ENCODE results near the gene TIMP2.
A peak's percentile ranks its signal among the peaks of the same experiment; 100 is the strongest.
"Not testable (repeated sequence)": the region's sequence is repeated elsewhere in the genome, so short reads cannot be mapped to it uniquely, and the experiment has no call there.

TIMP2 gene

DNA sequence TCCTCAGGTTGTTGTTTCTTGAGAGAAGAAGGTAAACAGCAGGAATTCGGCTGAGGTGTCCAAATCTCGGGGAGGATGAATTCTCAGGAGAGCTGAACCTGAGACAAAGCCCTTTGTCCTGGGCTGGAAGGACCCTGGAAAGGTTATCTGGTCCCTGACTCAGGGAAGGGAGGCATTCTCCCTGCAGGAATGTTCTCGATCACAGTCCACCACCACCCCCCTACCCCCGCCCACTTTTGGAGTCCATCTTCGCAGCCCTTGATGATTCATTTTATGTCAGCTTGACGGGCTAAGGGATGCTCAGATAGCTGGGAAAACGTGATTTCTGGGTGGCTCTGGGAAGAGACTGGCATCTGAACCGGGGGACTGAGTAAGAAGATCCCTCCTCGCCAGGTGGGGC is 20.8 kb downstream of the TIMP2 start:
- DNase-seq (ENCODE audit: low read depth): no peak

- no peak for DNase-seq (ENCODE audit: low read depth)
Observed at GRCh38 chr17:78903101-78903779, 21.9 kb downstream of the TIMP2 start, which contains the start of gene CEP295NL. TSS of gene CEP295NL (minus strand) at chr17:78903201. CDS start at chr17:78901828, 1,373 bp downstream.

- DNase-seq (ENCODE audit: low read depth): not testable (repeated sequence)
Observed at GRCh38 chr17:78902231-78902630, 23.0 kb downstream of the TIMP2 start.

DNA sequence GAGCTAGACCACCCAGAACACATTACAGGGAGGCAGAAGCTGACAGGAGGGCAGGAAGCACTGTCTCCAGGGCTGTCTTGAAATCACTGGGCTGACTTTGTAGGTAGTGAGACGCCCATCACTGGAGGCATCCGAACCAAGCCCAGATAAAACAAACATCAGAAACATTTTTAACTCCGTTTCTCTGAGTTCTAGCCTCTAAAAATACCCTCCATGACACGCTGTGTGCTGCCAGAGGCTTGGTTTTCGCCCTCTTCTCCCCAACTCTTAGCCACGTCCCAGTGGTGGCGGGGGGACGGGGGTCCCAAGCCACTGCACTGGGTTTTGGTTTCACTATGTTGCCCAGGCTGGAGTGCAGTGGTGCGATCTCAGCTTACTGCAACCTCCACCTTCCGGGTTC is 23.4 kb downstream of the TIMP2 start:
- DNase-seq (ENCODE audit: low read depth): no peak

DNA sequence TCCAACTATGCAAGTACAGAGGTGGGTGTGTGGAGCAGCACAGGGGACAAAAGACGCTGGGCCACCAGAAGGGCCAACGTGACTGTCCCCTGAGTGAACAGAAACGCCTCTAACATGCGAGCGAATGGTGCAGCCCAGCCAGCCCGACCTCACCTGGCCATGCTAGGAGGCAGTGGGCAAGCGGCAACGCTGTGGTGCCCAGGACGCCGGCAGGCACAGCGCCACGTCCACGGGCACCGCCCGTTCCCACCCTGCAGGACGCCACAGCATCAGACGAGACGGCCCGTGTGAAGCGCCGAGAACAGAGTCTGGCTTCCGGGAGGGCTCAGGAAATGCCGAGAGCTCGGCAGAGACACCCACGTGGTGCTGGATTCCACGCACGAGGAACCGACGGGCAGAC is 24.4 kb downstream of the TIMP2 start:
- DNase-seq (ENCODE audit: low read depth): no peak

GRCh38 chr17:78899361-78900260 is 25.6 kb downstream of the TIMP2 start:
- DNase-seq (ENCODE audit: low read depth): no peak

DNA sequence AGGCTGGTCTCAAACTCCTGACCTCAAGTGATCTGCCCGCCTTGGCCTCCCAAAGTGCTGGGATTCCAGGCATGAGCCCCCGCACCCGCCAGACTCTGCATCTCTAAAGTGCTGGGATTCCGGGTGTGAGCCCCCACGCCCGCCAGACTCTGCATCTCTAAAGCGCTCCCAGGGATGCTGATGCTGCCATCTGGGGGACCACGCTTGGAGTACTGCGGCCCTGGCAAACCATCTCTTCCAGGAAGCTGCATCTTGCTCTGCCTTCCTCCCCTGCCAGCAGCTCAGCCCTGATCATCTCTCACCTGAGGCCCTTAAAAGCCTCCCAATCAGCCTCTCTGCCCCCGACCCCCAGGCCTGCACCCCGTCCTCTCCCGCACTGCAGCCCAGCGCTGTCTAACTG is 26.2 kb downstream of the TIMP2 start:
- no peak for DNase-seq (ENCODE audit: low read depth)

DNA sequence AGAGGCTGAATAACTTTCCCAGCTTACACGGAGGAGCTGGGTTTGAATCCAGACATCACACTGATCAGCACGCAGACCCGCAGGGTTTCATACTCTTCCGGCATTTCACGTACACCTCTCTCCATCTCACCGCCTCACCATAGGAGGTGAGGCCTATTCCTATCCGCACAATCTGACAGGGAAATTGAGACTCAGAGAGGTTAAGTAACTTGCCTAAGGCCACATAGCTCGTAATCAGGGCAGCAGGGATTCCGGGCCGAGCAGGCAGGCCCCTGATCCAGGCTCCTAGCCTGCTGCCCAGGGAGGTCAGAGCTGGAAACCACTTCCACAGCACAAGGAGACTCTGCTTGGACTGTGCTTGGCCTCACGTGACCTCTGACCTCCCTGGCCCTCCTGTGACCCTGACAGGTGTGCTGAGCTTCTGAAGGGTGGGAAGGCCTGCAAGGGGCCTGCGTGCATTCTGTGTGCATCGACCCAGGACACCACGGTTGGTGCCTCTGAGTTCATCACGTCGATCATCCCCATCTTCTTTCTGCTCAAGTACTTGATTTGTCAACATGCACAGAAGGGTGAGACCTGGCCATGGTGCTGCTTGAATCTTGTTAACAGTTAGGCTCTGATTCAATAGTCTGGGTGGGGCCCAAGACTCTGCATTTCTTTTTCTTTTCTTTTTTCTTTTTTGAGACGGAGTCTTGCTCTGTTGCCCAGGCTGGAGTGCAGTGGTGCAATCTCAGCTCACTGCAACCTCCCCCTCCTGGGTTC is 26.9 kb downstream of the TIMP2 start:
- no peak for DNase-seq (ENCODE audit: low read depth)

DNA sequence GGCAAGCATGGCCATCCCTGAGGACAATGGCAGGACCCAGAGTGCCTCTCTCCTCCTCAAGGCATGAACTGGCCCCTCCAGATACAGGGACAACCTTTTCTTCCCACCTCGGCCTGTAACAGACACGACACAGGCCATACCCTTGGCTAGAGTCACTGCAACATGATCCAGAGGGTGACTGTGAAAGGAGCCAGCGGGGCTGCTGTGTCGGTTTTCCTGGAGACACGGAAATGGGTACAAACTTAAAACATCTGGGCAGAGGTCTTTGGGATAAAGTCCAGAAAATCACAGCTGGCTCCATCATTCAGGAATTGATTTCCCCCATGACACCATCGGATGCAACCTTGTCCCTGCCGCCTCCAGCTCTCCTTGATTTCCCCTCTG is 27.5 kb downstream of the TIMP2 start:
- no peak for DNase-seq (ENCODE audit: low read depth)

GRCh38 chr17:78896834-78897663 is 28.1 kb downstream of the TIMP2 start:
- DNase-seq (ENCODE audit: low read depth): no peak

DNA sequence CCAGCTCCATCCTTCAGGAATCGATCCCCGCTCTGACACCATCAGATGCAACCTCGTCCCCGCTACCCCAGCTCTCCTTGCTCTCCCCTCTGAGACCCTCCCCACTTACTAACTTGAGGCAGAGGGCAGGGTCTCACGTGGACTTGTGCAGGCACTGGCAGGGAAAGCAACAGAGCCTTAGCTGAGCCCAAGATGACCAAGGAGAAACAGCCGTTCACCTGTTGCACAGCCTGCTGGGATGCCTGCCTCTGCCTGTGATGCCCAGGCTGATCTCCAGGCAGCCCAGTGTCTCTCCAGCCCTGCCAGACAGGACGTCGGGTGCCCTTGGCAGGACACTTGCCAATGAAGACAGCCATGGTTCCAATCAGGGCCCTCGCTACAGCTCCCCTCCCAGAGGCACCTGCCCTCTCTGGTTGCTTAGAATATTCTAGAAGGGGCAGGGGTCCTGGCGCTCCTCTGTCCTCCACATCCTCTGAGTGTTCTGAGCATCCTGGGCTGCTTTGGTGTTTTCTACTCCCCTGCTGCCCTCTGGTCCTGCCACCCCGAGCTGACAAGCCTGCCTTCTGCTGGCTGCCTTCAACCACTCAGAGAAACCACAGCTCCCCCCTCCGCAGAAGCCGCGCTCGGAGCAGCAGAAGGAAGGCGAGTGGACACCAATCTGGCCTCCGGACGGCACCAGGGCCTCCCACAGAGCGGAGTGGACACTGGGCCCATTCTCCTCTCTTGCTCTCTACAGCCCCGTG is 28.9 kb downstream of the TIMP2 start:
- DNase-seq (ENCODE audit: low read depth): no peak

DNA sequence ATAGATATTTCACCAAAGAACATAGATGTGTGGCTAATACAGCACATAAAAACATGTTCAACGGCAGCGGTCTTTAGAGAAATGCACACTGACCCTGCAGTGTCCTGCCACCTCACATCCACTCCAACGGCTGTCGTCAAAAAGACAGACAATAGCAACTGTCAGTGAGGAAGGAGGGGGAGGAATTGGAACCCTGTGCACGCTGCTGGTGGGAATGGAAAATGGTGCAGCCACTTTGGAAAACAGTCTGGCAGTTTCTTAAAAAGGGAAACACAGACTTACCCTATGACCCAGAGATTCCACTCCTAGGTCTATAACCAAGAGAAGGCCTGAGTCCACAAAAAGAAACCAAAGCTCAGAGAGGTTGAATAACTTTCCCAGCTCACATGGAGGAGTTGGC is 29.9 kb downstream of the TIMP2 start:
- DNase-seq (ENCODE audit: low read depth): no peak

- DNase-seq (ENCODE audit: low read depth): no peak
Observed at GRCh38 chr17:78893684-78894083, 31.5 kb downstream of the TIMP2 start.

- DNase-seq (ENCODE audit: low read depth): no peak
Observed at GRCh38 chr17:78892936-78893379, 32.2 kb downstream of the TIMP2 start.

DNA sequence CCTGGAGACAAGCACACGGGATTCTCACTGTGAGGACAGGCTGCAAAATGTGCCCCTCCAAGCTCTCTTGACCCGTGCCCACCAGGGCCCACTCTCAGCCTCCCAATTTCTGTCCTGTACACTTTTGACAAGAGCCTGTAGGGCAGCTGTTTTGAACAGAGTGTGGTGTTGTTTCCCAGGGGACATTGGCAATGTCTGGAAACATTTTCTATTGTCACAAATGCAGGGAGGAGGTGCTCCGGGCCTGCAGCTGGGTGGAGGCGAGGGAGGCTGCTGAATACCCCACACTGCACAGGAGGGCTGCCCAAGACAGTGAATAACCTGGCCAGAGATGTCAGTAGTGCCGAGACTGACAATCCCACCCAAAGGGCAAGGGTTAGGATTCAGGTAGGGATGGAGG is 32.7 kb downstream of the TIMP2 start:
- no peak for DNase-seq (ENCODE audit: low read depth)

- DNase-seq (ENCODE audit: low read depth): no peak
Observed at GRCh38 chr17:78892062-78892456, 33.1 kb downstream of the TIMP2 start.

DNA sequence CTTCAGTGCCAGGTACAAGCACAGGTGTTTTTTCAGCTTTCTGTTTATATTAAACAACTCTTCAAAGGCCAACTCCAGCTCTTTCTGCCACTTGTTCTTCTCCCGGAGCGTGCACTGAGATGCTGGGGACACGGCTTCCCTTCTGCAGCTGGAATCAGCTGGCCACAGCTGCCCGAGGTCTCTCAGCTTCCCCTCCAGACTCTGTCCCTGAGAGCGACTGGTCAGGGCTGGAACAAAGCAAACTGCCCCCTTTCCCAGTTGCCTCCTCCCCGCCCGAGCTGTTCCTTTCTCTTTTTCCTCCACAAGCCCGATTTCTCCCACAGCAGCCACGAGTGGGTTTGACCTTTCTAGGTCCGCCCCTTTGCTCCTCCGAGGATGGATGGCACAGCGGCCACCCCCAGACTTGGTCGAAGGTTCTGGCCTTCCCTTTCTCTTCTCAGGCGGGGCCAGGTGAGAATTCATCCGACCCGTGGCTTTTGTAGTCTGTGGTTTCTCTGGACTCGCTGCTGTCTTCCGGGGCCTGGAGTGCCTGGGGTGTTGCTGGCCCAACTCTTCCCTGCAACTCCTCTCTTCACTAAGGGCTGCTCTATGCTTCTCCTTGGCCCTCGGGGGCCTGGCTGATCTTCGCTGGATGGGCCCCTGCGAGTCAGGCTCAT is 33.7 kb downstream of the TIMP2 start:
- DNase-seq (ENCODE audit: low read depth): no peak

GRCh38 chr17:78890498-78890897 is 34.7 kb downstream of the TIMP2 start:
- peak; percentile 39 for DNase-seq (ENCODE audit: low read depth)

DNA sequence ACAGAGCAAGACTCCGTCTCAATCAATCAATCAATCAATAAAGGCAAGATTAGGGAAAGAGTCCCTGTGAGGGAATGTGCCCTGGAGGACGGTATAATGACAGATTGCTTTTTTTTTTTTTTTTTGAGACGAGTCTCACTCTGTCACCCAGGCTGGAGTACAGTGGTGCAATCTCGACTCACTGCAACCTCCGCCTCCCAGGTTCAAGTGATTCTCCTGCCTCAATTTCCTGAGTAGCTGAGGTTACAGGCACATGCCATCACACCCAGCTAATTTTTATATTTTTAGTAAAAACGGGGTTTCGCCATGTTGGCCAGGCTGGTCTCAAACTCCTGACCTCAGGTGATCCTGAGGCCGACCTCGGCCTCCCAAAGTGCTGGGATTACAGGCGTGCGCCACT is 35.1 kb downstream of the TIMP2 start:
- DNase-seq (ENCODE audit: low read depth): not testable (repeated sequence)

- DNase-seq (ENCODE audit: low read depth): no peak
Observed at GRCh38 chr17:78889531-78889930, 35.7 kb downstream of the TIMP2 start.
